Stimulated activated CD4-positive, alpha-beta T cell treated with anti-CD3 and anti-CD28 coated beads, Interleukin-2, amount 100 ng/mL, for 24 hours (primary cell): ENCODE results near the gene IER3IP1.

Experiments used
- DNase-seq, 2 donors: peaks; one replicate each; pipeline ENCODE4 v3.0.0-alpha.2; 2020

IER3IP1 gene

GRCh38 chr18:47151439-47151838, 24.7 kb downstream of the IER3IP1 start:
- DNase-seq, result no peak

GRCh38 chr18:47150824-47151366, 25.3 kb downstream of the IER3IP1 start:
- DNase-seq, result peak; percentile 17 to 22

GRCh38 chr18:47150029-47150823, 25.9 kb downstream of the IER3IP1 start, which contains the start of gene HDHD2:
Gene HDHD2 (minus strand): TSS chr18:47150500. CDS start chr18:47136439, 14,061 bp downstream.
- peak; percentile 85 to 88 for DNase-seq

GRCh38 chr18:47149457-47150028, 26.6 kb downstream of the IER3IP1 start:
- peak in 1 of 2 donors; percentile 17 for DNase-seq

GRCh38 chr18:47146206-47146605, 30.0 kb downstream of the IER3IP1 start:
- no peak for DNase-seq

GRCh38 chr18:47143899-47144485, 32.2 kb downstream of the IER3IP1 start:
- DNase-seq, result no peak

- DNase-seq, result no peak
Measured at GRCh38 chr18:47143153-47143552, 33.0 kb downstream of the IER3IP1 start.

GRCh38 chr18:47141289-47141688, 34.9 kb downstream of the IER3IP1 start:
- no peak for DNase-seq

GRCh38 chr18:47121146-47121545, 55.0 kb downstream of the IER3IP1 start:
- no peak for DNase-seq

GRCh38 chr18:47120428-47120827, 55.7 kb downstream of the IER3IP1 start:
- DNase-seq, result no peak

GRCh38 chr18:47118981-47119380, 57.2 kb downstream of the IER3IP1 start:
- no peak for DNase-seq

- DNase-seq, result no peak
Measured at GRCh38 chr18:47115205-47115604, 61.0 kb downstream of the IER3IP1 start.

GRCh38 chr18:47113796-47114540, 62.2 kb downstream of the IER3IP1 start:
- DNase-seq, result no peak

GRCh38 chr18:47110492-47111274, 65.5 kb downstream of the IER3IP1 start:
- no peak for DNase-seq

GRCh38 chr18:47109720-47110119, 66.4 kb downstream of the IER3IP1 start:
- DNase-seq, result no peak

- no peak for DNase-seq
Measured at GRCh38 chr18:47108998-47109405, 67.2 kb downstream of the IER3IP1 start.

GRCh38 chr18:47108373-47108772, 67.8 kb downstream of the IER3IP1 start:
- no peak for DNase-seq
